Osteocyte (in vitro differentiated cells): ENCODE data around the gene TUB. TPM values are rescaled to one million over a fixed set of nuclear protein-coding genes. Genes with fewer than 3 reads are reported as not detected.
A peak's percentile ranks its signal among the peaks of the same experiment; 100 is the strongest.

Source experiments
- DNase-seq: peaks from one replicate; pipeline ENCODE4 v3.0.0; 2021; ENCODE audit warnings: mixed read lengths; ENCODE audit not compliant: unreplicated experiment; ENCODE audit errors: extremely low spot score
- H3K27ac Mint-ChIP-seq: one replicate; pipeline ENCODE4 v1.8.0; 2021; ENCODE audit warnings: mild to moderate bottlenecking, mixed read lengths; ENCODE audit not compliant: unreplicated experiment
- H3K27me3 Mint-ChIP-seq: one replicate; pipeline ENCODE4 v1.8.0; 2021; ENCODE audit warnings: mixed read lengths; ENCODE audit not compliant: unreplicated experiment
- H3K36me3 Mint-ChIP-seq: one replicate; pipeline ENCODE4 v1.8.0; 2021; ENCODE audit warnings: mixed read lengths; ENCODE audit not compliant: unreplicated experiment
- H3K4me1 Mint-ChIP-seq: one replicate; pipeline ENCODE4 v1.8.0; 2021; ENCODE audit warnings: mixed read lengths; ENCODE audit not compliant: unreplicated experiment
- H3K4me3 Mint-ChIP-seq: one replicate; pipeline ENCODE4 v1.8.0; 2021; ENCODE audit warnings: mild to moderate bottlenecking, moderate library complexity, mixed read lengths; ENCODE audit not compliant: unreplicated experiment
- H3K9me3 Mint-ChIP-seq: one replicate; pipeline ENCODE4 v1.8.0; 2021; ENCODE audit warnings: mixed read lengths; ENCODE audit not compliant: unreplicated experiment
- total RNA-seq: library from RNA; stranded (reverse); gene quantifications from 2 replicates; pipeline ENCODE4 v1.2.1, GENCODE V29; 2021
- TF ChIP-seq, protein P1 (sequence below): fragments of 200-600 bp; sonication (generic); IDR thresholded peaks from 2 replicates; pipeline ENCODE4 v1.5.0; 2021; ENCODE audit warnings: antibody characterized with exemption, mild to moderate bottlenecking, moderate library complexity

The TUB gene
- total RNA-seq, 1 donor from 2014 or later = 8.7 TPM

DNA sequence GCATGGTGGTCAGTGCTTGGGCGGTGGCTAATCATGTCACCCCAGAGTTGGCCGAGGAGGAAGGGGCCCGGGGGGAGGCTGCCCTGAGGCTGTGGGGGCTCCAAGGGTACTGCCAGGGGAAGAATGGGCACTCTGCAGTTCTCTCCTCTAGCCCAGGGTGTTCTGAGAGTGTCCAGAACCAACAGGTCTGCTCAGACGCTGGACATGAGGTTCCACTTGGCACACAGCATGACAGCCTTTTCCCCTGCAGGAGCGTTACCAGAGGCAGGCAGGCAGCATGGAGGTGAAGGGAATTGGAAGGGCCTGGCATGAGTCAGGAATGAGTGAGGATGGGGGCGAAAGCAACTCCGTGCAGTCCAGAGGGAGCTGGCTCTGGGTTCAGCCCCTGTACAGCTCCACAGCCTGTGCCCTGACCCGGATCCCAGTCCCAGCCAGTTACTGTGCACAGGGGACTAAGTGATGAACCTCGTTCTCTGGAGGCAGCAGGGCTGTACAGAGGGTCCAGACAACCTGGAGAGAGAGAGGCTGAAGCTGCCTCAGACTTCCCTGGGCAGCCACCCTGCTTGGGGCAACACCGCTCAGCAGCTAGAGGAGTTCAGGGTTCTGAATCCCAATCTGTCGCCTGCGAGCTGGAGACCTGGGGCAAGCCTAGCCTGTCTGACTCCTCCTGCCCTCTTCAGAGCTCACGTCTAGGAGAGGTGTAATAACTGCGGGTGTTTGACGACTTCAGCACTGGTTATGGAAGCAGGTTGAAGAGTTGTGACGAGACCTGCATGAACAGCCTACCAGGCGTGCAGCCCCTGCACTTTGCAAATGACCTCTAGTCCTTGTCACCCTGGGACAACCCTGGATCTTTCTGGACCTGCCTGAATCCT, 14.7 kb upstream of the TUB start:
- Mint-ChIP-seq H3K27me3 (peaks cover 16% of the 10 kb centered on the region), H3K4me3 (no peak overlapping the region), H3K36me3 (no peaks in the 10 kb centered on the region), H3K9me3 (no peaks in the 10 kb centered on the region), H3K27ac (no peak overlapping the region), H3K4me1 (peaks cover 14% of the 10 kb centered on the region)
- peak; percentile 68 for DNase-seq
- TF ChIP-seq, protein P1, sequence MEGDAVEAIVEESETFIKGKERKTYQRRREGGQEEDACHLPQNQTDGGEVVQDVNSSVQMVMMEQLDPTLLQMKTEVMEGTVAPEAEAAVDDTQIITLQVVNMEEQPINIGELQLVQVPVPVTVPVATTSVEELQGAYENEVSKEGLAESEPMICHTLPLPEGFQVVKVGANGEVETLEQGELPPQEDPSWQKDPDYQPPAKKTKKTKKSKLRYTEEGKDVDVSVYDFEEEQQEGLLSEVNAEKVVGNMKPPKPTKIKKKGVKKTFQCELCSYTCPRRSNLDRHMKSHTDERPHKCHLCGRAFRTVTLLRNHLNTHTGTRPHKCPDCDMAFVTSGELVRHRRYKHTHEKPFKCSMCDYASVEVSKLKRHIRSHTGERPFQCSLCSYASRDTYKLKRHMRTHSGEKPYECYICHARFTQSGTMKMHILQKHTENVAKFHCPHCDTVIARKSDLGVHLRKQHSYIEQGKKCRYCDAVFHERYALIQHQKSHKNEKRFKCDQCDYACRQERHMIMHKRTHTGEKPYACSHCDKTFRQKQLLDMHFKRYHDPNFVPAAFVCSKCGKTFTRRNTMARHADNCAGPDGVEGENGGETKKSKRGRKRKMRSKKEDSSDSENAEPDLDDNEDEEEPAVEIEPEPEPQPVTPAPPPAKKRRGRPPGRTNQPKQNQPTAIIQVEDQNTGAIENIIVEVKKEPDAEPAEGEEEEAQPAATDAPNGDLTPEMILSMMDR = no peak

DNA sequence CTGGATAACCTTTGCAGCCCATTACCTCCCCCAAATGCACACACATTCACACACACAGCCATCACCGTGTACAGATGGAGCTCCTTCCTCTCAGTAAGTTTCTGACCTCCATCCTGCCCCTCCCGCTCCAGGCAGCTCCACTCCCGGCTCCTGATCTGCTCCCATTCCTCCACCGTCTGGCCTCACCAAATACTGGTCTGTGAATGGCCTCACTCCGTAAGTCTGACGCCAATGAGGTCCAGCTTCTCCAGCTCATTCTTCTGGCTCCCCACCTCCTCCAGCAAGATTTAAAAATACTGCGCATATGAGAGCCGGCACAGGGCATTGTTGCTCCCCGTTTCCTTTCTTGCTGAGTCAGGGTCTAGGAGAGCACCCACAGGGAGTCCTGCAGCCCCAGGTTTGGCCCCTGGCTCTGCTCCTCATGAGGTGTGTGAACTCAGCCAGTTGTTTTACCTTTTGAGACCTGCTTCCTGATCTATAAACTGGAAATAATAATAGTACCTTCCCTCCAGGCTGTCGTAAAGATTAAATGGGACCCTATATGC, 14.0 kb upstream of the TUB start:
- Mint-ChIP-seq H3K9me3 (no peaks in the 10 kb centered on the region), H3K36me3 (no peaks in the 10 kb centered on the region), H3K4me1 (peaks cover 14% of the 10 kb centered on the region), H3K27me3 (peaks cover 23% of the 10 kb centered on the region), H3K4me3 (no peak overlapping the region), H3K27ac (no peak overlapping the region)
- DNase-seq = peak; percentile 60
- TF ChIP-seq, protein P1 = no peak

DNA sequence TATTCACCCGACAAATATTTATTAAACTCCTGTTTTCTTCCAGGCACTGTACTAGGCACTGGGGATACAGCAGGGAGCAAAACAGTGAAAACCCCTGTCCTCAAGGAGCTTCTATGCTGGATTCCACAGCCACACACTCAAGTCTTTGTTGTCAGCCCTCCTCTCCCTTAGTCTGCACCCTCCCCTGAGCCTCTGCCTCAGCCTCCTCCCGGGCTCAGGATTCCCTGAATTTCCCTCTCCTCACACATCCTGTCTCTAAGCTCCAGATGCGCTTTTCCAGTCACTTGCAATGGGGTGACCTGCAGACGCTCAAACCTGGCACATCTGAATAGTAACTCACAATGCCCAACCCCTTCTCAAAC, 13.5 kb upstream of the TUB start:
- peaks cover 25% of the 10 kb centered on the region for H3K27me3 Mint-ChIP-seq
- no peaks in the 10 kb centered on the region for H3K9me3 Mint-ChIP-seq
- H3K4me1 Mint-ChIP-seq = peaks cover 14% of the 10 kb centered on the region
- H3K27ac Mint-ChIP-seq = no peak overlapping the region
- no peak for DNase-seq
- TF ChIP-seq, protein P1 = no peak
- no peaks in the 10 kb centered on the region for H3K36me3 Mint-ChIP-seq
- no peak overlapping the region for H3K4me3 Mint-ChIP-seq

DNA sequence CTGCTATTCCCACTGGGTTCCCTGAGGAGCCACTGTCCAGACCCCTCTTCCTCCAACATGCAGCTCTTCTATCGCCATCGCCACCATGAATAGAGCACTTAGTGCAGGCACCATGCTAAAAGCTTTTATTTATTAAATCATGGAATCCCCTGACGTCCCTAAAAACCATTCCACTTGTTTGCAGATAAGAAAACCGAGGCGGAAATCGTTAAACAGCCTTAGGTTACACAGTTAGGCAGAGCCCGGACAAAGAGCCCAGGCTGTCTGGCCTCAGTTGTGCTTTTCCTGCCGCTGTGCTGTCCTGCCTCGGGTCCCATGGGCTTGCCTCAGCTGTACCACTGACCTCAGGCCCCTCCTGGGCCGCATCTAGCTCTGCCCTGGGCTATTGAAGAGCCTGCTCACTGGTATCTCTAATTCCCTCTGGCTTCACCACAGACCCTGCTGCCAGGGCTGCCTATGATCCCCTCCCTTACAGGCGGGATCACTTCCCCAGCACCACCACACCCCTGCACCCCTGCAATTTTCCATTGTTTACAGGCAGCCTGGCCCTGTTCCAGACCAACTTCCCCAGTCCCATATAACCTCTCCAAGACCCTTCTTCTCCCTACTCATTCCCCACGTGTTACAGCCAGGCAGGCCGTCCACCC, 13.0 kb upstream of the TUB start:
- H3K4me1 Mint-ChIP-seq = peaks cover 14% of the 10 kb centered on the region
- TF ChIP-seq, protein P1 = no peak
- H3K9me3 Mint-ChIP-seq = no peaks in the 10 kb centered on the region
- peaks cover 29% of the 10 kb centered on the region for H3K27me3 Mint-ChIP-seq
- H3K27ac Mint-ChIP-seq = no peak overlapping the region
- H3K36me3 Mint-ChIP-seq = no peaks in the 10 kb centered on the region
- DNase-seq = no peak
- no peak overlapping the region for H3K4me3 Mint-ChIP-seq
